OCI-LY7 (cell line): ENCODE data around the gene RFC5. TPM values are rescaled to one million over a fixed set of nuclear protein-coding genes. Genes with fewer than 3 reads are reported as not detected.

Source experiments
- BruUV-seq: library from RNA; stranded (reverse); fragments of 400-500 nt; replicated peaks from 2 replicates; lab custom pipeline; 2021; lab: Mats Ljungman, UMichigan
- CTCF ChIA-PET: fragments of 300-600 bp; sonication (Branson Sonifier 250); formaldehyde crosslinking; loops from one replicate; lab custom pipeline; 2022; ENCODE audit warnings: antibody characterized with exemption; ENCODE audit not compliant: unreplicated experiment; lab: Charles Lee
- POLR2A ChIA-PET: fragments of 300-600 bp; sonication (Branson Sonifier 250); formaldehyde crosslinking; loops from one replicate; lab custom pipeline; 2022; ENCODE audit warnings: antibody characterized with exemption; lab: Charles Lee
- DNase-seq: peaks from one replicate; pipeline ENCODE4 v3.0.0-alpha.2; 2015; ENCODE audit warnings: low spot score
- H2AFZ ChIP-seq: fragments of 200-600 bp; sonication (generic), shearing (Covaris generic); 2 replicates; pipeline ENCODE4 v1.6.1; 2014; ENCODE audit warnings: mild to moderate bottlenecking, antibody characterized with exemption, low read length, moderate library complexity
- H3K27ac ChIP-seq: fragments of 200-600 bp; sonication (generic); 2 replicates; pipeline ENCODE4 v1.5.1; 2014; ENCODE audit warnings: mixed run types, low read depth, mild to moderate bottlenecking, moderate library complexity, low read length, inconsistent platforms; ENCODE audit not compliant: poor library complexity, severe bottlenecking
- H3K36me3 ChIP-seq: fragments of 200-600 bp; sonication (generic); 2 replicates; pipeline ENCODE4 v1.6.1; 2014; ENCODE audit warnings: mild to moderate bottlenecking, antibody characterized with exemption, low read length, moderate library complexity, mixed read lengths; ENCODE audit not compliant: insufficient read depth
- H3K4me1 ChIP-seq: fragments of 200-600 bp; sonication (generic); 2 replicates; pipeline ENCODE4 v1.5.1; 2014; ENCODE audit warnings: mild to moderate bottlenecking, low read length; ENCODE audit not compliant: insufficient read depth, poor library complexity, severe bottlenecking
- H3K4me2 ChIP-seq: fragments of 200-600 bp; sonication (generic); 2 replicates; pipeline ENCODE4 v1.6.1; 2014; ENCODE audit warnings: mild to moderate bottlenecking, low read length
- H3K4me3 ChIP-seq: fragments of 200-600 bp; sonication (generic); 2 replicates; pipeline ENCODE4 v1.5.1; 2014; ENCODE audit warnings: mild to moderate bottlenecking, low read depth, low read length; ENCODE audit not compliant: poor library complexity, severe bottlenecking
- H3K79me2 ChIP-seq: fragments of 200-600 bp; sonication (generic); 2 replicates; pipeline ENCODE4 v1.6.1; 2016; ENCODE audit warnings: low read depth, mild to moderate bottlenecking, low read length, moderate library complexity, mixed read lengths; ENCODE audit not compliant: insufficient read depth
- H3K9me2 ChIP-seq: fragments of 200-600 bp; sonication (generic); 2 replicates; pipeline ENCODE4 v1.6.1; 2016; ENCODE audit warnings: mild to moderate bottlenecking, low read length, mixed read lengths; ENCODE audit not compliant: insufficient read depth
- H3K9me3 ChIP-seq: fragments of 200-600 bp; sonication (generic); 2 replicates; pipeline ENCODE4 v1.6.1; 2014; ENCODE audit warnings: mild to moderate bottlenecking, mixed run types, low read length, mixed read lengths
- H4K20me1 ChIP-seq: fragments of 200-600 bp; sonication (generic); 2 replicates; pipeline ENCODE4 v1.6.1; 2014; ENCODE audit warnings: mild to moderate bottlenecking, antibody characterized with exemption, low read length, moderate library complexity, mixed read lengths; ENCODE audit not compliant: insufficient read depth
- CTCF ChIP-seq: fragments of 200-600 bp; sonication (generic); conservative IDR thresholded peaks from 2 replicates; pipeline ENCODE4 v1.5.1; 2014; ENCODE audit warnings: mild to moderate bottlenecking, antibody characterized with exemption, low read length, moderate library complexity, mixed read lengths
- EZH2phosphoT487 ChIP-seq: fragments of 200-600 bp; sonication (generic); IDR thresholded peaks from 2 replicates; pipeline ENCODE4 v1.6.1; 2018; ENCODE audit warnings: low read depth, borderline replicate concordance, mild to moderate bottlenecking, mixed run types, antibody characterized with exemption, low read length, moderate library complexity, mixed read lengths
- intact Hi-C: fragments of 100-400 bp; cut with micrococcal nuclease; formaldehyde crosslinking; loops from one replicate; pipeline ENCODE4 v1.10.0; 2022; ENCODE audit not compliant: unreplicated experiment
- total RNA-seq, 2 experiments: library from RNA; depleted of rRNA in 1 of 2; stranded (reverse); fragments of >200 nt in 1 of 2; shearing (Covaris generic) in 1 of 2; gene quantifications; 2 replicates each; pipeline ENCODE4 v1.2.3, GENCODE V29; 2014 to 2022

RFC5 gene
- total RNA-seq, 2 experiments from 2014 or later = 68.3 to 91.4 TPM

GRCh38 chr12:118032188-118032587, 15.7 kb downstream of the RFC5 start:
- no peak for DNase-seq
- Histone ChIP-seq H4K20me1 (no peaks in the 10 kb centered on the region), H3K36me3 (peaks cover 99% of the 10 kb centered on the region), H3K9me2 (no peaks in the 10 kb centered on the region), H3K79me2 (no peaks in the 10 kb centered on the region), H2AFZ (no peak overlapping the region), H3K27ac (no peak overlapping the region), H3K4me3 (no peak overlapping the region), H3K4me1 (peaks cover 9% of the 10 kb centered on the region), H3K9me3 (no peaks in the 10 kb centered on the region), H3K4me2 (no peak overlapping the region)
- no peak for TF ChIP-seq EZH2phosphoT487
- no peak for TF ChIP-seq CTCF
- CTCF ChIA-PET = no interaction called here
- intact Hi-C loops = loop anchor here (5.0 kb wide), 1 partner anchor 155 kb away; no protein-coding TSS in a partner anchor
- no TSS peak for BruUV-seq
- POLR2A ChIA-PET = no interaction called here

- DNase-seq = no peak
- BruUV-seq = no TSS peak
- POLR2A ChIA-PET = interaction anchor here (0.6 to 0.9 kb wide), 3 partner anchors 12 to 393 kb away, joined by 4 read pairs; no protein-coding TSS in a partner anchor
- no peaks in the 10 kb centered on the region for H4K20me1 ChIP-seq
- H3K9me2 ChIP-seq = no peaks in the 10 kb centered on the region
- no peak overlapping the region for H3K4me2 ChIP-seq
- peaks cover 99% of the 10 kb centered on the region for H3K36me3 ChIP-seq
- H2AFZ ChIP-seq = no peak overlapping the region
- H3K27ac ChIP-seq = no peak overlapping the region
- intact Hi-C loops = loop anchor here (5.0 kb wide), 1 partner anchor 156 kb away; no protein-coding TSS in a partner anchor
- peaks cover 9% of the 10 kb centered on the region for H3K4me1 ChIP-seq
- H3K79me2 ChIP-seq = no peaks in the 10 kb centered on the region
- CTCF ChIA-PET = no interaction called here
- no peak overlapping the region for H3K4me3 ChIP-seq
- TF ChIP-seq CTCF (no peak), EZH2phosphoT487 (no peak)
- no peaks in the 10 kb centered on the region for H3K9me3 ChIP-seq
Observed at GRCh38 chr12:118033323-118033722, 16.8 kb downstream of the RFC5 start.

DNA sequence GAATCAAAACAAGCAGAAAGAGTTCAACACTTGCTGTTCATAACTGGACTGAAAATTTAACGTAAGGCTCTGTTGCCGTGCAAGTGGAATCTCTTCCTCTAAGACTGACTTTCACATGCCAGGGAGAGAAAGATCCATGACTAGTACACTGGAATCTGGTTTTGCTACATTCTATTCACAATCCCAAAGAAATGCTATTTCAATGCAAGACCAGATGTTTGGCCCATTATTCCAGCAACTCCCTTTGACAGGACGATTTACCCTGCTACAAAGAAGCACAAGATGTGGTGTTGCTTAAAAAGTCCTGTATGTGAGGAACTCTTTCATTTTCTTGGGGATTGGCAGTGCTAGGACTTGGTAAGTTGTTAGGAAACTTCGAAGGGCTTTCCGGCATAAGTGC, 17.4 kb downstream of the RFC5 start:
- no peak overlapping the region for H3K4me3 ChIP-seq
- no peaks in the 10 kb centered on the region for H4K20me1 ChIP-seq
- ChIA-PET POLR2A (interaction anchor here (0.6 kb wide), 2 partner anchors 189 to 393 kb away, joined by 4 read pairs; no protein-coding TSS in a partner anchor), CTCF (no interaction called here)
- no peaks in the 10 kb centered on the region for H3K9me2 ChIP-seq
- no peaks in the 10 kb centered on the region for H3K79me2 ChIP-seq
- TF ChIP-seq EZH2phosphoT487 (no peak), CTCF (no peak)
- H3K4me2 ChIP-seq = no peak overlapping the region
- peaks cover 99% of the 10 kb centered on the region for H3K36me3 ChIP-seq
- no peak overlapping the region for H2AFZ ChIP-seq
- peaks cover 9% of the 10 kb centered on the region for H3K4me1 ChIP-seq
- no peak for DNase-seq
- no peaks in the 10 kb centered on the region for H3K9me3 ChIP-seq
- intact Hi-C loops = loop anchor here (5.0 kb wide), 1 partner anchor 157 kb away; no protein-coding TSS in a partner anchor
- BruUV-seq = TSS peak; percentile 12
- no peak overlapping the region for H3K27ac ChIP-seq
